Erythroblast (primary cell): Measurements from ENCODE around the gene RFC3.

Experiments
- DNase-seq, 2 experiments: peaks; one replicate each; lab custom pipeline; 2025; lab: John Stamatoyannopoulos, UW
- GATA1 ChIP-seq: IDR thresholded peaks from 2 replicates; pipeline ENCODE4 v1.6.1; 2011; ENCODE audit warnings: low read depth, mild to moderate bottlenecking, control low read depth, low read length, moderate library complexity
- POLR2A ChIP-seq: IDR thresholded peaks from 2 replicates; pipeline ENCODE4 v1.6.1; 2011; ENCODE audit warnings: mild to moderate bottlenecking, low read length

RFC3 gene

DNA sequence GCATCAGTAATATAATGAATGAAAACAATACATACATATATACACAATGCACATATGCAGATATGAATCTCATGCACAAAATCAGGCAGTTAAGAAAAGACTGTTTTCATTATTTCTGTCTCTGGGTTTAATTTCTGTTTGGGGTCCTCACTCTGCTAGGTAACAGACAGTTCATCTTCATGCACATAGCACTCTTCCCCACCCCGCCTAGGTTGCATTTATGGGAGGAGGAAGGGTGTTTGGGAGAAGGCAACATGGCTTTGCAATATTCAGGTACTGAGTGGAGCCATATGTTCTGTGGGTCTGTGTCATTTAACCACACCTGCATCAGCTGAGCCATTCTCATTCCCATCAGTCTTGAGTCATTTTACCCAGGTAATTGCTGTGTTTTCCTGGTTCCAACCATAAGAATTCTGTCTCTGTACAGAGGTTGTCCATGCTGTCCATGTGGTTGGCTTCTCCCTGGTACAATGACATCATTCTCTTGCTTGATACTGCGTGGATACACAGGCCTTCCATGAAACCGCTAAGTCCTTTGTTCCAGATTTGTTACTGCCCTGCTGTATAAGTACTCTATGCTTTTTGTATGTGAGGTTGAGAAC, 45.3 kb downstream of the RFC3 start:
- no peak for TF ChIP-seq POLR2A
- TF ChIP-seq GATA1, result no peak
- DNase-seq, result no peak

DNA sequence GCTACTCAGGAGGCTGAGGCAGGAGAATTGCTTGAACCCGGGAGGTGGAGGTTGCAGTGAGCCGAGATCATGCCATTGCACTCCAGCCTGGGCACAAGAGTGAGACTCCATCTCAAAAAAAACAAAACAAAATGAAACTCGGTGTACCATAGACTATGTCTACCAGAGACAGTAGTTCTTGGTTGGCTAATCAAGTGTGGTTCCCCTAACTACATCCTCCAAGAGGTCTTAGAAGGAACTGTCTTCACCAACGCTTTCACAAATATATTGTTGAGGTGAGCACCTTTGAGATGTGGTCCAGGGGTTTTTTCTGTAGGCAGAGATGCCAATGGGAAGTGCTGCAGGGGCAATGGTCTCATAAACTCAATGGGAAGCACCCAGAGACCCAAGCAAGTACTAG, 48.0 kb downstream of the RFC3 start:
- no peak for TF ChIP-seq GATA1
- no peak for DNase-seq

DNA sequence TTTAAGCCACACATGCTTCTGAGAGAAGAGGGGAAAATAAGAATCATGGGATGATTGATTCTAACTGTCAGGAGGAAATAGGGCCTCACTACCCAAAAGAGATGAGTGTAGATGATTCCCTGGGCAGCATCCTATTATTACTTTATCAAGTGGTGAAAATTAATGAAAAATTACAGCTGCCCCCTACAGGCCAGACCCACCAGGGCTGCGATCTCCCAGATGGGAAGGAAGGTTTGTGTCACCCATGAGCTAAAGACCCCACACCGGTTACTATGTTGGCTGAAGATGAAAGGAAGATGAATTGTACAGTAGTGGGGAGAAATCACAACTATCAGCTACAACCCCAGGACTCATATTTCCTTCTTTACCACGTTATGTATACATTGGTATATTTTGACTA, 49.5 kb downstream of the RFC3 start:
- DNase-seq, result no peak
- TF ChIP-seq GATA1 (no peak), POLR2A (no peak)

DNA sequence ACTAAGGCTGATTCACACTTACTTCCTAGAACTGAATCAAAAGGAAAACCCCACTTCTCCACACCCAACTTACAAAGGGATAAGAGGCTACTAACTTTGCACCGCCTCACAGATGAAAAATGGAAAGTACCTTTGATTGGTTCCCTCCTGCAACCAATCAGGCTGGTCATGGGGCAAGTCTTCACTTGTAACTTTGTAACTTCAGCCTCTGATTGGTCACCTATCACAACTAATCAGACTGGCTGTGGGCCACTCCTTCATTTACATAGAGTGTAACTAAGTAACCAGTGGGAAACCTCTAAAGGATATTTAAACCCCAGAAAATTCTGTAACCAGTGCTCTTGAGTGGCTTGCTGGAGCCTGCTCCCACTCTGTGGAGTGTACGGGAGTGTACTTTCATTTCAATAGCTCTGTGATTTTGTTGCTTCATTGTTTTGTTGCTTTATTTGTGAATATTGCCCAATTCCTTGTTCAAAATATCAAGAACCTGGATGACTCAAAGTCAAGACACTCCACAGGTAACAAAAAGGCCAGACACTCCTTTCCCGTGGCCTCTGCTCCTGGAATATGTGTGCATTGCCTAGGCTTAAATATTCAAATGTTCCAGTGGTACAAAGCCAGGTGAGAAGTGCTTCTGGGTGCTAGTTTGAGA, 50.5 kb downstream of the RFC3 start:
- DNase-seq, result peak; percentile 9 to 15
- TF ChIP-seq GATA1, result no peak
- TF ChIP-seq POLR2A, result no peak

DNA sequence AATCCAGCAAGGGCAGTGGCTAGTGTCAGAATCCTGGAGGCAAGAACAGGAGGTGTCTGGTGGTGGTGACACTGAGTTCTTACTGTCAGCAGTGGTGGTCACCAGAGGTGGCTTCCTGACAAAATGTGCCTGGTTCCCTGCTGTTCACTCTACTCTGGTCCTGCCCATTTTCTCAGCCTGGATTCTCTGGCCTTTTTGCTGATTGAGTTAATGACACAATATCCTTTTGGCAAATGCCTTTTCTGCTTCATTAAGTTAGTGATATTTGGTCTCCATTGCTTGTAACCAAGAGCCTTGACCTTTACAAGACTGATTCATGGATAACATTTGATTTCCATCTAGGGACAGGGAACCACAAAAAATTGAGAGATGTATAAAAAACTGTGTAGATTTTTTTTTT, 51.1 kb downstream of the RFC3 start:
- TF ChIP-seq POLR2A (no peak), GATA1 (no peak)
- DNase-seq, result no peak

DNA sequence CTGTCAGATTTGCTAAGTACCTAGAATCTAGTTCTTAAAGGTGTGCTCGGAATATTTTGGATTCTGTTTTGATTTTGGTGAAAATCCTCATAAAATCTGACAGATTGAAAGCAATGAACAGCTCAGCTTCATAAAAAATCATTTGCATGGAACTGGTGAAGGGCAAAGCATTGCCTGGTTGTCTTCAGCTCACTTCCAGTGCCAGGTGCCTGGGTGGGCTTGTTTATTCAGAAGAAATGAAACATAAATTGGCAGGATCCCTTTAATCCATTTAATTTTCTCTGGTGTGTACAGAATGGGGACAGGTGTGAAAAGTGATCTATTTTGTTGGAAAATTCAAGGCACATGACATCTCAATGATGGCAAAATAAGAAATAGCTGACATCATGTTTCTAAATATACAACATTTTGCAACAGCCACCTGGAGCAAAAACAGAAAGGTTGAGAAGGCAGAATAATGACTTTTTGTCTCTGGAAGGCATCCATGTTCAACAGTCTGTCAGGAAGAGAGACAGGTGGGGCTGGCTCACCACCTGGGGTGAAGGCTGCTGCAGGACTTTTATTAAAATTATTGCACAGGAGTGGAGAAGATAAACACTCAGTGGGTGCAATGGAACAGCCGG, 52.2 kb downstream of the RFC3 start:
- DNase-seq, result no peak
- TF ChIP-seq GATA1, result no peak
- no peak for TF ChIP-seq POLR2A

DNA sequence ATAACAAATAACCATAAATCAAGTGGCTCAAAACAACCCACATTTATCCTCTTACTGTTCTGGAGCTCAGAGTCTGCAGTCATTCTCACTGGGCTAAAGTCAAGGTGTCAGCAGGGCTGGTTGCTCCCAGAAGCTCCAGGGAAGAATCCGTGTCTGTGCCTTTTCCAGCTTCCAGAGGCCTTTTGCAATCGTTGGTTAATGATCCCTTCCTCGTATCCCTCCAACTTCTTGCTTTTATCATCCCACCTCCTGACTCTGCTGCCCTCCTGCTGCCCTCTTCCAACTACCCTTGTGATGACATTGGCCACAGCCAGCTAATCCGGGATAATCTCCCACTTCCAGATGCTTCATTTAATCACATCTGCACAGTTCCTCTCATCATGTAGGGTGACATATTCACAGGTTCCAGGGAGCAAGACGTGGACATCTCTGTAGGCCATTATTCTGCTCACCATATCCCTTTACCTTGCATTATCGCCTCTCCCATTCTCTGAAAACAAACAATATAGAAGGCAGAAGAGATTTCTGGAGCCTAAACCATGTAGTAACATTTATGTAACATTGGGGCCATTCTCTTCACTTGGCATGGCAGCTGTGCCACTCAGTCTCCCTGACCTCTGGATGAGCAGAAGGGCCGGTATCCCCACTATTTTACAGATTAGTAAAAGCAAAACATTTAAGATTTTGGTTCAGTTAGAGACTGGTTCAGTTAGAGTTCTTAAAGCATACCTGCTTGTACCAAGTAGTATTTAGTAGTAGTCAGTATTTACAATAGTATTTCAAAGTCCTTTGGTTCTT, 53.5 kb downstream of the RFC3 start:
- TF ChIP-seq GATA1 (no peak), POLR2A (no peak)
- DNase-seq, result no peak

DNA sequence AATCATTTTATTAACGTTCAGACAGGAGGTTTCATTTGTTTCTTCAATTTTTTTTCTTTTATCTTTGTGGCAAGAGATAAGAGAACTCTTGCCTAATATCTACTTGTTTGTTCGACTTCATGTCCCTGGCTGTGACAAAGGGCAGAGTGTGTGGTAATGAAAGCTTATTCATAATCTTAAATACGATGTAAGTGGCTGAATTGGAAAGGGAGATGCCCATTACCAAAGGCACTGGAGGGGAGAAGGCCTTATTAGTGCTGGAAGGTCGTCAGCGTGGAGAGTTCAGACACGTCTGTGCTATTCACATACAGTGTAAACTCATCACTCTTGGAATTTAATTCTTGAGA, 54.0 kb downstream of the RFC3 start:
- no peak for DNase-seq
- TF ChIP-seq GATA1 (no peak), POLR2A (no peak)

DNA sequence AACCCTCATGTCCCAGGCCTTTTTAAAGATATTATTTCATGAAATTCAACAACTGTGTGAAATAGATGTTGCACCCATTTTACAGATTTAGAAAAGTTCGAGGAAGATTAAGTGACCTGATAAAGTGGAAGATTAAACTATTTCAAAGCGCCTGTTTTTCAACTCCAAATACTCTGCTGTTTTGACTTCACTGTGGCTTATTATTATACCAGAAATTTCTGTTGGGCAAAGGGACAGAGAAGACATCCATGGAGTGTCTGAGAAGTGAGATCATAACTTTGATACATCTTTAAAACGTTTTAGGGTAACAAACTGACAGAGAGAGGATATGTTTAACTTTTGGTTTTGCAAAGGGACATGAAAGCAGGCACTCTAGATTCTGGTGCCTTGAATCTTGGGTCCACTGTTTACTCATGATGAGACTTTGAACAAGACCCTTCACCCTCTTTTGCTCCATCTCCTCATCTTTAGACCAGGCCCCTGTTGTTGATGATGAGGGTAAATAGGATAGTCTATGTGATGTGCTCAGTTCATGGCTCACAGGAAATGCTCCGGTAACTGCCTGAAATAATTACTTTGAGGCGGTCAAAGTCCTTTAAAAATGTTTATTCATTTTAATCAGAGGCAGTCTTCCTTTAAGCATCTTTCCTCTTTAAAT, 55.4 kb downstream of the RFC3 start:
- TF ChIP-seq GATA1 (no peak), POLR2A (no peak)
- DNase-seq, result no peak

DNA sequence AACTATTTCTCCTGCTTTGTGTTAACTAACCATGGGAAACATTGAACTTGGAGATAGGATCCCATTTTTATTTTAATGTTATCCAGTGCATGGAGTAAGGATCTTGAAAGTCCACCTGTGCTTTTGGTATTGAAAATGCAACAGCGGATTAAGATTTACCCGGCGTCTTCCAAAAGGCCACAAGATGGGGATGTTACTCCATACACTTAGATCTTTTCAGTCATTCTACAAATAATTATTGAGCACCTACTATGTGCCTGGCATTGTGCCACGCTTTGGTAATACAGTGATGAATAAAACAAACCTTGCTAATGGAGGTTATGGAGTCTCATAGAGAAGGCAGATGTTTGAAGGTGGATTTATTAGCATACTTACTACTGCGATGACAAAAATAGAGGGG, 56.9 kb downstream of the RFC3 start:
- no peak for DNase-seq
- TF ChIP-seq POLR2A (no peak), GATA1 (no peak)

DNA sequence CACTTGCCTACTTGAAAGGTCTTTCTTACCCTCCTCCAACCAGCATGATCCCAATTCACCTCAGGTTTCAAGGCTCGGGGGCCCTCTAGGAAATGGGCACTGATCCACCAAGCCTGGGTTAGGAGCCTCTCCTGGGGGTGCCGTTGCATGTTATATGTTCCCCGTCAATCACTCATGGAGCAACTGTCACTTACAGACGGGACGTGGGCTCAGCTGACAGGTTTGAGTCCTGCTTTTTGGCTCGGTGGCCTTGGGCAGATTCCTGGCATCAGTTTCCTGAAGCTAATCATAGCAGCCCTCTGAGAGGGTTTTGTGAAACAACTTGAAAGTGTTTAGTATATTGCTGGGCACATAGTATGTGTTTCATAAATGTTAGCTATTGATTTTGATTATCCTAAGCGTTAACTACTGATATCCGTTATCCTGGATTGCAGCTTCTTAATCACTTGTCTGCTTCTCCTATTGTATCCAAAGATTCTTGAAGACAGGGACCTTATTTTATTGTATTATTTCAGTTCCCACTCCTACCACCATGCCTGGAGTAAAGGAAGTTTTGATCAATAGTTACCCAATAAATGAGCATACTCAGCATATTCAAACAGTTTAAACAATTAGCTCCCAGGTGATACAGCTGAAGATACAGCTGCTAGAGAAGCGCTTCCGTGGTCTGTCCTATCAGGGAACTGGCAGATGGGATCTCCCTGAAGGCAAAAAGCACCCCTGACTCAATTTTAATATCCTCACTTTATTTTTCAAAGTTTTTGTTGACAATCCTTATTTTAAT, 57.9 kb downstream of the RFC3 start:
- DNase-seq, result no peak
- TF ChIP-seq GATA1, result no peak
- no peak for TF ChIP-seq POLR2A

DNA sequence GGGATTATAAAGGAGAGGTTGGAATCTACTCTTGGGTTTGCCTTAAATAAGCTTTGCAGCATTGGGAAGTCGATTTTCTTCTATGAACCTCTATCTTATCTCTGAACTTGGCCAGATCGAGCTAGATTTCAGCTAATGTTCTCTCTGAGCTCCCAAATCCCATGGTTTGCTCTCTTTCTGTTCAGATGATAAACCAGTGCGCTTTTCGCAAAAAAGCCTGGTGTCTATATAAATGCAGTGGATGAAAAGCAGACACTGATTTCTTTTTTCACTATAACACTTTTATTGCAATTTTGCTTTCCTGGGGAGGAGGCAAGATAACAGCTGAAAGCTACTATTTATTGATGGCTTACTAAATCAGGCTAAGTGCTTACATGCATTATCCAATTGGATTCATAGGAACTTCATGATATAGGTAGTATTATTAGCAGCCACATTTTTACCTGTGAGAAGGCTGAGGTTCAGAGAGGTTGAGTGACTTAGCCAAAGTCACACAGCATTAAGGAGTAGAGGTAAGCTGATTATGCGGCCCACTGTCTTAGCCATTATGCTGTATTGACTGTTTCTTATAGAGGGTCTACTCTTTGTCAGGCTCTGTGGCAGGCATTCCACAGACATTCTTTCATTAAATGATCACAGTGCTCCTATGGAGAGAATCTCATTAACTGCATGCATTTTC, 58.9 kb downstream of the RFC3 start:
- no peak for TF ChIP-seq GATA1
- no peak for TF ChIP-seq POLR2A
- DNase-seq, result no peak
